SH-SY5Y (cell line): ENCODE results near the gene TBKBP1.

Experiments
- GATA2 ChIP-seq: IDR thresholded peaks from 2 replicates; pipeline ENCODE4 v1.6.1; 2011; ENCODE audit warnings: mild to moderate bottlenecking, low read depth, low read length
- GATA3 ChIP-seq: IDR thresholded peaks from 2 replicates; pipeline ENCODE4 v1.6.1; 2011; ENCODE audit warnings: low read depth, mild to moderate bottlenecking, low read length, moderate library complexity

DNA sequence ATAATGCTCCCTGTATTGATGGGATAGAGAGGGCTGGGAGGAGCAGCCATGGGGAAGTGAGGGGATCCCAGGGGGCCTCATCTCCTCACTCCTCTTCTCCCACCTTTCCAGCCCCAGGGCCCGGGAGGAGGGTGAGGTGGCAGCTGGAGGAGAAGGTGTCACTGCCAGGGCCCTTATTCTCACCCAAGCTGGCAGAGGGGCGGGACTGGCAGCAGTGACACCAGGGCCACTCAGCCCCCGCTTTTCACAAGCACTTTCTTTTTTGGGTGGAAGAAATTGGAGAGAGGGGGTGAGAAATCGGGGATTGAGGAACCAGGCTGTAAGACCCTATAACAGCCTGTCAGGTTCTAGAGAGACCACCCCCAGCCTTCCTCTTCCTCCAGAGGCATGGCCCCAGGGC is 36.7 kb downstream of the TBKBP1 start:
- TF ChIP-seq GATA3 (no peak), GATA2 (no peak)
